NCI-H2107 treated with DMSO at 0.1 percent for 48 hours (cell line): ENCODE data around the gene PPARD.
A peak's percentile ranks its signal among the peaks of the same experiment; 100 is the strongest.
"Not testable (repeated sequence)": the region's sequence is repeated elsewhere in the genome, so short reads cannot be mapped to it uniquely, and the experiment has no call there.

Experiments used
- DNase-seq: peaks from one replicate; lab custom pipeline; 2025; ENCODE audit not compliant: unreplicated experiment; lab: John Stamatoyannopoulos, UW

Gene PPARD

DNA sequence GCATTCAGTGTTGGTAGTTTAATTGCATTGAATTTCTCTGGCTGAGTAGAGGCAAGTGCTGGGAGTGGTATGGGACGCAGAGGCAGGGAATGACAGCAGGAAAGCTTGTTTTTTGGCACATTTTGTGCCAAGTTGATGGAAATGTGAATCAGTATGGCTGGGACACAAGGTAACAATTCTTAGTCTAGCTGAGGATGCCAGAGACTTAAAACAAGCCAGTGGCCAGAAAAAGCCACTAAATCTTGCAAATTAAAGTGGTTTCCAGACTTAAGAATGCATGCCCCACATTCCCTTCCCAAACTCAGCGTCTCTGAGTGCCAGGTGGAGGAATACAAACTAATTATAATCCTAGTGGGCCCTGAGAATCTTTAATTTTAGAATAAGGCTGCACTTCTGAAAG is 35.9 kb downstream of the PPARD start:
- no peak for DNase-seq

DNA sequence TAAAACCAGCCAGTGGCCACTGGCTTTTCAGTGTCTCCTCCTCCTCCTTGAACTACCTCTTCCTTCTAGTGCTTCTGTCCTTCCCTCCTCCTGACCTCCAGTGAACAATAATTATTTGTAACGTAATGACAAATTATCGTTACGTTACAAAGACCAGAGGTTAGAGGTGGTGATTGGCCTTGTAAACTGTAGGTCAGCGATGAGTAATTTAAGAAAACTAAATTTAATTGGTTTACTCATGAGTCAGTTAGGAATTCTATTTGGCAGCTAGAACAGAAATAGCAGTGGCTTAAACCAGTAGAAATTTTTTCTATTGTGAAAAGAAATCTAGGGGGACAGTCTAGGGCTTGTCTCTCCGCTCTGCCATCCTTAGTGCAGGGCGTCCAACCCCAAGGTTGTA is 38.8 kb downstream of the PPARD start:
- DNase-seq = no peak

DNA sequence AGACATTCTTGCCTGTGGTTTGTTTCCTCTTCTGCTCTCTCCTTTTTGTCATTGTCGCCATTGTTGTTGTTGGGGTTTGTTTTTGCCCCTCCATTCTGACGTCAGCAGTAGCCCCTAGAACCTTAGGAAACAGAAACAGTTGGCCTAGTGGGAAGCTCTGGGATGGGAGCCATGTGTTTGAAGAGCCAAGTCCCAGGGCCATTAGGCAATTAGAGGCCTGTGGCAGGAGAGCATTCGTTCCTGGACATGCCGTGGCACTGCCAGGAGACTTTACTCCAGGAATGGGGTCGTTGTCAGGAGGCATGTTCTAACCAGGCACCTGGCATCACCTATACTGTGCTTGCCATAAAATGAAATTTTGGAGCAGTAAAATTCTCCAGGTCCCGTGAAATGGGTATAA is 39.7 kb downstream of the PPARD start:
- no peak for DNase-seq

DNA sequence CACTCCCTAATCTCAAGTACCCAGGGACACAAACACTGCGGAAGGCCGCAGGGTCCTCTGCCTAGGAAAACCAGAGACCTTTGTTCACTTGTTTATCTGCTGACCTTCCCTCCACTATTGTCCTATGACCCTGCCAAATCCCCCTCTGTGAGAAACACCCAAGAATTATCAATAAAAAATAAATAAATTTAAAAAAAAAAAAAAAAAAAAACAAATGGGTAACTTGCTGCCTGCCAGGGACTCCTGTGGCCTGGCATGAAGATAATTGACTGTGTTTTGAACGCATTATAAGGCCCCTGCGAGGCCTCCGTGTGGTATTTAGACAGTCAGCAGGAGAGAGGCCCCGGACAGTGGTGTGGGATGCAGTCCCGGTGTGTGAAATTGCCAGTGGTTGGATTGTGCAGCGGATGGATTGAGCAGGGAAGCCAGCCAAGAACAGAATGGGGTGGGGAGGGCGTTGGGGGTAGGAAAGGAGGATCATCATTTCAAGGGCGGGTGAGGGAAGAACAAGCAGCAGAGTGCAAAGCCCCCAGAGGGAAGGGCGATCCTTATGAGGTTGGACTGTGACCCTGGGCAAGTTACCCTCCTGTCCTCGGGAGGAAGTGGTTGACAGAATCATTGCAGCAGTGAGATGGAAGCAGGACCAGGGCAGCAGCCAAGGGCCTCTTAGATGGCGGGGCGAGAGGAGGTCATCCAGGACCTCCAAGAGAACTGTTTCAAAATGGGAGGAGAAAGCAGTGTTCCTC is 43.3 kb downstream of the PPARD start:
- DNase-seq = no peak

DNA sequence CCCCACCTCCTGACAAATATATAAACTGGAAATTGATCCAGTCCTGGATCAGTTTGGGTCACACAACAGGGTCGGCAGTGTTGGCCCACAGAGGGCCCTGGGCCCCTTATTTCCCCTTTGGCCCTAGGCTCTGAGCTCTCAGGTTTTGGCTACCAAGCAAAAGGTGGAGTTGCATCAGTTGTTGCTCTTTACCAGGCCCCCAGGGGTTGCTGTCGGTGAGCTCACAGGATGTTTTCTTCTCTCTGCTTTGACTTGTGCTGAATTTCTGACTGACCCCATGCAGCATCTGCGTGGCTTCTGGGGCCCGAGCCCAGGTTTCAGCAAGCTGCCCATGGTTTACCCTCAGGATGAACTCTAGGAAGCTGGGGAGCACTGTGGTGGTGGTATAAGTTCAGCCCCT is 44.6 kb downstream of the PPARD start:
- no peak for DNase-seq

DNA sequence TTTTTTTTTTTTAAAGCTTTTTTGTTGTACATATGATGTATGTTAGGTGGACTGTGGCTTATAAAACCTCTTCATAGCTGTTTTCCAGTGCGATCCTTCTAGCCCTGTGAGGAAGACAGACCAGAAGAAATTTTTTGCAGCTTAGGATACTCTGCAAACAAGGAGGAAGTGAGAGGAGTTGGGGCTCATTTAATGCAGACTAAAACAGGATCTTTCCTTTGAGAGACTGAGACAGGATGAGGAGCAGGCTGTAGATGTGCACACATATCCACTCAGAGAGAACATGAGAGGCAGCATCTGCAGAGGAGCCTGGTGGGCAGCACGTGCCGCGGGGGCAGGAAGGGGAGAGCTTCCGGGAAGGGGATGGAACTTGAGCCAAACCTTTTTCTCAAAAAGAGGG is 45.7 kb downstream of the PPARD start:
- DNase-seq = no peak

DNA sequence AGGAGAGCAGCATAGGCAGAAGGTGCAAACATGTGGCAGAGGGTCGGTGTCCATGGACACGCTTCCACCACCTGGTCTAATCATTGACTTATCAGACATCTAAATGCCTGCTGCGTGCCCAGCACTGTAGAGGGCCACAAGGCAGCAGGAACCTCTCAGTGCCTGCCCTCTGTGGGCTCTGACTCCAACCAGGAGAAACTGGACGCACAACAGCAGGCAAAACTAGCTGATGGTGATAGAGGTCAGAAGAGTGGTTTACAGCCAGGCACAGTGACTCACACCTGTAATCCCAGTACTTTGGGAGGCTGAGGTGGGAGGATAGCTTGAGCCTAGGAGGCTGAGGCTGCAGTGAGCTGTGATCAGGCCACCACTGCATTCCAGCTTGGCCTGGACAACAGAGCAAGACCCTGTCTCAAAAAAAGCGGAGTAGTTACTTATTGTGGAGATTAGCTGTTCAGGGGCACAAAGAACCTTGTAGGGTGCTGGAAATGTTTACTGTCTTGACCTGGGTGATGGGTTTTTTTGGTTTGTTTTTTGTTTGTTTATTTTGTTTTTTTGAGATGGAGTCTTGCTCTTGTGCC is 46.5 kb downstream of the PPARD start:
- no peak for DNase-seq

DNA sequence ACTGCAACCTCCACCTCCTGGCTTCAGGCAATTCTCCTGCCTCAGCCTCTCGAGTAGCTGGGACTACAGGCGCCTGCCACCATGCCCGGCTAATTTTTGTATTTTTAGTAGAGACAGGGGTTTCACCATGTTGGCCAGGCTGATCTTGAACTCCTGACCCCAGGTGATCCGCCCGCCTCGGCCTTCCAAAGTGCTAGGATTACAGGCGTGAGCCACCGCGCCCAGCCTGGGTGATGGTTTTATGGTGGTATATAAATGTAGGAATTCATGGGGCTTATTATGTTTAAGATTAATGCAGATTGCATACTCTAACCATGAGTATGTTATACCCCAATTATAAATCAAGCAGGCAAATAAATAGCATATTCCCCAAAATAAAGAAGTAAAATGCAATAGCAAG is 47.0 kb downstream of the PPARD start:
- not testable (repeated sequence) for DNase-seq

DNA sequence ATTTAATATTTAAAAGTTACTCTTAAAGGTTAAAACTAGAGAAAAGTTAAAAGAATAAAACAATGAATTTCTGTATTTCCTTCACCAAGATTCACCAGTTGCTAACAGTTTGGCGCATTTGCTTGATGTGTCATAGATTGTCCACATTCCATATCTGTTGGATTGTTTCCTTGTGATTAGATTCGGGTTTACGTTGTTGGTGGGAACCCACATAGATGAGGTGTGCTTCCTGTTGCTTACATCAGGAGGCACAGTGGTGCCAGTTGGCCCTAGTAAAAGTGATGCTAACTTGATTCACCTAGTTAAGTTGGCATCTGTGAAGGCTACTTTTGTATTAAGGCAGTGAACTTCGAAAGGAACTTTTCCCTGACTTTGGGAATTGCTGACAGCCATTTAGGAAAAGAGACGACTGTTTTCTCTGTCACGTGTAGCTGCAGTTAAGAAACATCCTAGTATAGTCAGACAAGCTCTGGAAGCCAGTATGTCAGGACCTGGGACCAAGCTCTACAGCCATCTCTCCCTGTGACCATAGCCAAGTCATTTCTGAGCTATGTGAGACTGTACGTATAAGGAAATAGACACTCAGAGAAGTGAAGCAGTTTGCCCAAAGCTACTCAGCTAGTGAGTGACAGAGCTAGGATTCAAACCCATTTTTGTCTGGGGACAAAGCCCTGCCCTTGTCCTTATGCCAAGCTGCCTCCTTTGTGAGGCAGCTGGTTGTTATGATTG is 49.0 kb downstream of the PPARD start:
- no peak for DNase-seq

DNA sequence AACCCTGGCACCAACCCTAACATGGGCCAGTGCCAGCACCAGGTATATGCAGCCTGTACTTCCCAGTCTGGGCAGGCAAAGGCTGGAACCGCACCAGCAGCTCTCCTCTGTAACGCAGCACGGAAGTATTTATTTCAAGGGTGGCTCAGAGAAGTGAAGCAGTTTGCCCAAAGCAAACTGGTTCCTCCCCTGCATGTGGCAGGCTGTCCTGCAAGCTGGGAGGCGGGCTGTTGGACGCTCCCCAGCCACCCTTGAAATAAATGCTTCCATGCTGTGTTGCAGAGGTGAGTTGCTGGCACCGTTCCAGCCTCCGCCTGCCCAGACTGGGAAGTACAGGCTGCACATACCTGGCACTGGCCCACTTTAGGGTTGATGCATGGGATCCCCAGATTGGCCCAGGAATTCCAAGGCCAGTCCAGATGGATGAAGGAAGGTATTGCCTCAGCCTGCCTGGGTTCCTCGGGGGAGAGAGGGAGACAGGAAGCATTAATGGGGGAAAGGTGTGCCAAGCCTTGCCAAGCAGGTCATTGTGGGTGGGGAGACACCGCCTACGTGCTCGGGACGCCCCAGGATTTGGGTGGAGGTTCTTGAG is 49.8 kb downstream of the PPARD start:
- DNase-seq = peak; percentile 5

DNA sequence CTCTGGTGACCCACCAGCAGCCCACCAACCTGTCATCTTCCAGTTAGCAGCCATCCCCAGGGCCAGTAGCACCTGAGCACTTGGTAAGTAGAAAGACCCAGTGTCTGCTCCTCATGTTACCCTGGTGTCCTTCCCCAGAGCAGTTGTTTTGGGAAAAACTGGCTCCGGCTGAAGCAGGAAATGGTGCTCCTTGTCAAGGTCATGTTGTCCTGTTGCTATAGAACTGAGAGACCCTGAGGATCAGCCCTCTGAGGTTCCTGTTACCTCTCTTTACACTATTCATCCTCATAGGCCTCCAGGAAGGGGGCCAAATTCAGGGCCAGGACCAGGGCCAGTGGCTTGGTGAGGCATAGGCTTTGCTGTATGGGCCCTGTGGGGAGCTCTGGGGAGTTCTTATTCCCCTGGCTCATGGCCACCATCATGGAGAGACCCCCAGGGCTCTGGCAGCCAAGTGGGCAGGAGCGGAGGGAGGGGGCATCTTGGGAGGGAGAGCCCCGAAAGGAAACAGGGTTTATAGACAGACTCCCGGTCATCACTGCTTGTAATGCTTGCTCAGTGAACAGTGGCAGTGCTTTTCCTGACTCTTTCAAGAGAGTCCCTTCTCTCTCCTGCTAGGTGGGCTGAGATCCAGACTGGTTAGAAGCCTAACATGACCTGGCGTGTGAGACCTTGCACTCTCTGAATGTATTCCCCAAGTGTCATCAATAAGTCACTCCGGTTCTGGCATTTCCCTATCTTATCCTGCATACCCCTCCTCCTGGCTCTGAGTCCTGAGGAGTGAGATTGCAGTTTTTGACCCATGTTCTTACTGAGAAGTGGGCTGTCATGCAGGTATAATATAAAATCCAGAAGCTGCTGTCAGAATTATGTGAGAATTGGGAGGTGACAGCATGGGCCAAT is 50.7 kb downstream of the PPARD start:
- DNase-seq = no peak

DNA sequence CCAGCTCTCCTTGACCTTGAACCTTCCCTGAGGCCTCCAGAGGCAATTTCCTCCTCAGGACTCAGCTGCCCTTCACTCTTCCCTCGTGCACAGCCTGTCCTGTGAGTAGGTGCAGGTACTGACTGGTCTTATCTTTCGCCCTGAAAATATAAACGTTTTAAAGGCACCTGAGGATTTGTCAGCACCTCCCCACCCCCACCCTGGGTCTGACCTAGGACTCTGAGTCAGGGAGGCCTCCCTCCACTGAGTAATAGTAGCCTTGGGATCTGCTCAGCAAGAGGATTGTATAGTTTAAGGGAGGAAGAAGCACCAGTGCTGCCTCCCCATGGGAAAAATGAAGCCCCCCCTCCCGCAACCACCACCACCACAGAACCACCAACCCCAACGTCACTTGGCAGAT is 54.6 kb downstream of the PPARD start:
- DNase-seq = no peak

DNA sequence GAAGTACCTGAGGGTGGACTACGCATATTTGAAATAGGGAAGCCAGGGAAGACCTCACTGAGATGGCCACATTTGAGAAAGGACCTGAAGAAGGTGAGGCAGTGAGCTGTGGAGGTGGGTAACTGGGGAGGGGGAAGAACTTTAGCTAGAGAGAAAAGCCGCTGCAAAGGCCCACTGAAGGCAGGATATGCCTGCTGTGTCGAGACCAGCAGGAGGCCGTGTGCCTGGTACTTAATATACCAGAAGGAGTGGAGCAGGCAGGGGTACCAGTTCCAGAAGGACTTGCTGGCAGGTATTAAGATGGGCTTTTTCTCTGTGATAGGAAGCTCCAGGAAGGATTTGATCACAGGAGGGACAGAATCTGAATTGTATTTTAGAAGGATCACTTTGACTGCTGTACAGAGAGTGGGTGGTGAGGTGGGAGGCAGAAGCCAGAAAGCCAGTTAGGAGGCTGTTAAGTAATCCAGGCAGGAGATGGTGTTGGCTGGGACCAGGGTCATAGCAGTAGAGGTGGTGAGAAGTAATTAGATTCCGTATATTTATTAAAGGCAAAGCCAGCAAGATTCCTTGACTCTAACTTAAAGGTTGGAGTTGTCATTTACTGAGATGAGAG is 55.6 kb downstream of the PPARD start:
- no peak for DNase-seq

DNA sequence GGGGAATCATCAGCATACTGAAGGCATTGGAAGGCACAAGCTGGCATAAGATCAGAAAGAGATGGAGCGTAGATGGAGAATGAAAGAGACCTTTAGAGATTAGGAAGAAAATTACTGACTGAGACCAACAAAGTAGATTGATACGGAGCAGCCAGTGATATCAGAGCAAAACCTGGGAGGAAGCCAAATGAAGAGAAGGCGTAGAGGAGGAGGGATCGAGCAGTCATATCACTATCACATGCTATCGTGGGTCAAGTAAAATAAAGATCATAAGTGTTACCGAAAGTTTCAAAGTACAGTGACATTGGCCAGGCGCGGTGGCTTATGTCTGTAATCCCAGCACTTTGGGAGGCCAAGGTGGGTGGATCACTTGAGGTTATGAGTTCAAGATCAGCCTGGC is 56.2 kb downstream of the PPARD start:
- no peak for DNase-seq

DNA sequence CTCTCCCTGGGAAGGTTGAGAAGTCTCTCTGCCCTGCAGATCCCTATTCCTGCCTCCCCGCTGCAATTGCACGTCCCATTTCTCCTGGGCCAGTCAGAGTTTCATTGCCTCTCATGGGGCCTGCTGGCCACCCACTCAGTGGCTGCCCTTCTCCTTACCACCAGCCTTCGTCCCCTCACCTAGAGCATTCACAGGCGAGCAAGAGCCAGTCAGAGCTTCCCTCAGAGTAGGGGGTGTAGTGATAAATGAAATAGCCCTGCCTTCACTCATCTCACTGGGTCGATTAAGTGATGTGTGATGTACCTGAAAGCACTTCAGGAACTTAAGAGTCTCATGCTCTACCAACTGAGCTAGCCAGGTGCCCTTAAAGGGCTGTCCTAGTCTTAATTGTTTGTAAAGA is 57.8 kb downstream of the PPARD start:
- DNase-seq = no peak

DNA sequence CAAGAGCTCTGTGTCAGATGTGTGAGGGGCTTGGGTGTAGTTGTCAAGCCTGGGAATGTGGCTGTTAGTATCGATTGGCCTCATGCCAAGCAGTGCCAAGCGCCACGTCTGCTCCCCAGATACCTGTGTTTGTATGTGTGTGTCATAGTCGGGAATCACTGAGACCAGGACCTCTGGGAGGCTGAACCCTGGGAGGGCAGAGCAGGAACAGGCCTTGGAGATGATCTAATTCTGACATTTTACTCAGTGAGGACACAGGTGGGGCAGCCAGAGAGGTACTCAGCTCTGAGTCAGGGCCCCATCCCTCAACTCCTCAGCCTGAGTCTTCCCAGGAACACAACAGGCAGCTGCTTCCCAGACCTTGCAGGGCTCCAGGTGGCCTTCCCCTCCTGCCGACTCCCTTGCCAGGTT is 58.5 kb downstream of the PPARD start:
- DNase-seq = no peak

DNA sequence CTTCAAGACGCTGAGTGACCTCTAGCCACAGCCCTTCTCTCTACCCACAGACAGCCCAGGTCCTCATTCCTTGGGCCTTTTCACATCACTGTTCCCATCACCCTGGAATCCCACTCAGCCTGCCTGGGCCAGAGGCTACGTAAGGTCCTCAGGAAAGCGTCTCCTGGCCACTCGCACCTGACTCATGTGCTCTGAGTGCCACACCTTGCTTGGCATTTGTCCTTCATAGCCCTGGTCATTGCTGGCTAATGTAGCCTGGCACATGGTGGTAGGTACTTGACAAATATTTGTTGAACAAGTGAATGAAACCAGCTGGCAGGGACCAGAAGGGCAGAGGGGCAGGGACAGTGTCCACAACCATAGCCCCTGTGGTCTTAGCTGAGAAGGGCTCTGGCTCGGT is 59.2 kb downstream of the PPARD start:
- DNase-seq = no peak

DNA sequence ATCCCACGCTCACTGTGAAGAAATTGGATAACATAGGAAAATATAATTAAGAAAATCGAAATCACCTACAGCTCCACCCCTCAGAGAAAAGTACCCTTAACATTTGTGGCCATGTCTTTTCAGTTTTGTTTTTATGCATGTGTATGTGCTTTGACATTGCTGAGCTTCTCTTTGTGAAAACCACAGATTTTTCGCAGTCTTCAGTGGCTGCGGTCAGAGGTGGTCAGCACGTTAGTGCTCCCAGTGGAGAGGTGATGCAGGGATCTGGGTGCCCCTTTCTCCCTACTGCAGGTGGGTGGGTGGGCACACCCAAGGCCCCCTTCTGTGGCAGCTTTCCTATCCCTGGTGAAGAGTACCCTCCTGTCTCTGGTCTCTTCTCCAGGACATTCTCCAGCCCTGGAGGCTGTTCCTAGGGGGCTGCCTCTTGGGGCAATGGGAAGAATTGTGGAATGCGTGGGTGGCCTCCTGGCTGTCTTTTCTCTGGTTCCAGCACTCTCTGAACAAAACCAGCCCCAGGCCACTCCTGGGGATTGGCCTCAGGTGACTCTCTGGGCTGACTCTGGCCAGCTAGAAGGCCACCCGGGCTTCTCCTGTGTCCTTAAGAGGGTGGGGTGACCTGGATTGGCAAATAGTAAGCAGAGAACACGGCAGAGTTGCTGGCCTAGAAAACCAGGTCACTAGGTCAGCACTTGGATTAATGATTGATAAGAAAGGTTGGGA is 59.9 kb downstream of the PPARD start:
- DNase-seq = no peak

DNA sequence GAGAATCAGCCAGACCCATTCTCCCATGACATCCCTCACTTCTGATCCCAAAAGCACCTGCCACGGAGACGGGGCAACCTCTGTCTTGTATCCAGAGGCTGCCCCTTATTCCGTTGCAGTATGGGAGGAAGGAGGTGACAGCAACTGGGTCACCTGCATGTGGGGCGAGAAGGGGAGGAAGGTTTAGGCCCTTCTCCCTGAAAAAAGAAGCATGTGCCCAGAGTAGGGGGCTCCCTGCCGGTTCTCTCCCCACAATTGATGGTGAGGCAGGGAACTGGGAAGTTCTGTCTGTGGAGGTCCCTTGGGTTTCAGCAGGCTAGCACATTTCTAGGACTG is 60.5 kb downstream of the PPARD start:
- DNase-seq = no peak
